Uterus (tissue), 4 donors: Measurements from ENCODE around the gene RUFY3. TPM values are rescaled to one million over a fixed set of nuclear protein-coding genes. Genes with fewer than 3 reads are reported as not detected.

ENCODE experiments used
- DNase-seq, 2 donors: peaks; one replicate each; pipeline ENCODE4 v3.0.0-alpha.2; 2019 to 2020
- H3K27ac ChIP-seq, 2 donors: fragments of 200-600 bp; sonication (generic); 1 replicate in 1 of 2; 2 replicates in 1 of 2; pipeline ENCODE4 v1.5.1; 2016 to 2018
- H3K27me3 ChIP-seq, 2 donors: fragments of 200-600 bp; sonication (generic); one replicate each; pipeline ENCODE4 v1.5.1; 2018 to 2019; ENCODE audit warnings: control low read depth in 1 of 2
- H3K36me3 ChIP-seq, 2 donors: fragments of 200-600 bp; sonication (generic); one replicate each; pipeline ENCODE4 v1.5.1; 2019; ENCODE audit warnings: control low read depth in 1 of 2
- H3K4me1 ChIP-seq, 2 donors: fragments of 200-600 bp; sonication (generic); one replicate each; pipeline ENCODE4 v1.5.1; 2018 to 2019; ENCODE audit warnings: control low read depth in 1 of 2
- H3K4me3 ChIP-seq, 2 donors: fragments of 200-600 bp; sonication (generic); 1 replicate in 1 of 2; 2 replicates in 1 of 2; pipeline ENCODE4 v1.5.1; 2018 to 2019; ENCODE audit warnings: mild to moderate bottlenecking in 1 of 2
- H3K9me3 ChIP-seq, 2 donors: fragments of 200-600 bp; sonication (generic); one replicate each; pipeline ENCODE4 v1.5.1; 2019; ENCODE audit warnings: control low read depth in 1 of 2
- POLR2A ChIP-seq, 2 donors: fragments of 450-650 bp; IDR thresholded peaks; one replicate each; pipeline ENCODE4 v1.6.1; 2016; ENCODE audit warnings: antibody characterized with exemption in 2 of 2, mild to moderate bottlenecking in 1 of 2, moderate library complexity in 1 of 2
- intact Hi-C: fragments of 100-400 bp; cut with DNase I; formaldehyde crosslinking; loops from one replicate; pipeline ENCODE4 v1.15.1; 2023; ENCODE audit warnings: low total_unique reads
- total RNA-seq, 4 donors: library from RNA; depleted of rRNA in 3 of 4; stranded (reverse); fragments of >200 nt in 3 of 4; gene quantifications; one replicate each; pipeline versions ENCODE4 v1.1.0 to v1.2.4, GENCODE V29; 2014 to 2023
- TF ChIP-seq, protein P1 (sequence below), 4 experiments: fragments of 200-600 bp in 2 of 4; fragments of 450-650 bp in 2 of 4; sonication (generic) in 2 of 4; IDR thresholded peaks; one replicate each; pipeline ENCODE4 v1.5.1; 2016 to 2019; ENCODE audit warnings: antibody characterized with exemption in 4 of 4, mild to moderate bottlenecking in 2 of 4, moderate library complexity in 1 of 4
- donor health status: DM: yes; HTN: yes; CAD: no.

RUFY3 gene
- total RNA-seq, 4 donors from 2014 or later: 25.4 to 137 (median 75.9) TPM

GRCh38 chr4:70754470-70754869 lies 32.7 kb downstream of the RUFY3 start:
- no peaks in the 10 kb centered on the region for H3K36me3 ChIP-seq
- no peaks in the 10 kb centered on the region for H3K27me3 ChIP-seq
- H3K27ac ChIP-seq: no peak overlapping the region
- TF ChIP-seq POLR2A (IDR thresholded peaks at IDR 0.05): no peak
- TF ChIP-seq, protein P1, sequence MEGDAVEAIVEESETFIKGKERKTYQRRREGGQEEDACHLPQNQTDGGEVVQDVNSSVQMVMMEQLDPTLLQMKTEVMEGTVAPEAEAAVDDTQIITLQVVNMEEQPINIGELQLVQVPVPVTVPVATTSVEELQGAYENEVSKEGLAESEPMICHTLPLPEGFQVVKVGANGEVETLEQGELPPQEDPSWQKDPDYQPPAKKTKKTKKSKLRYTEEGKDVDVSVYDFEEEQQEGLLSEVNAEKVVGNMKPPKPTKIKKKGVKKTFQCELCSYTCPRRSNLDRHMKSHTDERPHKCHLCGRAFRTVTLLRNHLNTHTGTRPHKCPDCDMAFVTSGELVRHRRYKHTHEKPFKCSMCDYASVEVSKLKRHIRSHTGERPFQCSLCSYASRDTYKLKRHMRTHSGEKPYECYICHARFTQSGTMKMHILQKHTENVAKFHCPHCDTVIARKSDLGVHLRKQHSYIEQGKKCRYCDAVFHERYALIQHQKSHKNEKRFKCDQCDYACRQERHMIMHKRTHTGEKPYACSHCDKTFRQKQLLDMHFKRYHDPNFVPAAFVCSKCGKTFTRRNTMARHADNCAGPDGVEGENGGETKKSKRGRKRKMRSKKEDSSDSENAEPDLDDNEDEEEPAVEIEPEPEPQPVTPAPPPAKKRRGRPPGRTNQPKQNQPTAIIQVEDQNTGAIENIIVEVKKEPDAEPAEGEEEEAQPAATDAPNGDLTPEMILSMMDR (IDR thresholded peaks at IDR 0.05): no peak
- no peak for DNase-seq
- no peak overlapping the region for H3K4me3 ChIP-seq
- peaks cover 0 to 7% of the 10 kb centered on the region in 2 donors for H3K4me1 ChIP-seq
- intact Hi-C loops: no loop called here
- H3K9me3 ChIP-seq: no peaks in the 10 kb centered on the region

DNA sequence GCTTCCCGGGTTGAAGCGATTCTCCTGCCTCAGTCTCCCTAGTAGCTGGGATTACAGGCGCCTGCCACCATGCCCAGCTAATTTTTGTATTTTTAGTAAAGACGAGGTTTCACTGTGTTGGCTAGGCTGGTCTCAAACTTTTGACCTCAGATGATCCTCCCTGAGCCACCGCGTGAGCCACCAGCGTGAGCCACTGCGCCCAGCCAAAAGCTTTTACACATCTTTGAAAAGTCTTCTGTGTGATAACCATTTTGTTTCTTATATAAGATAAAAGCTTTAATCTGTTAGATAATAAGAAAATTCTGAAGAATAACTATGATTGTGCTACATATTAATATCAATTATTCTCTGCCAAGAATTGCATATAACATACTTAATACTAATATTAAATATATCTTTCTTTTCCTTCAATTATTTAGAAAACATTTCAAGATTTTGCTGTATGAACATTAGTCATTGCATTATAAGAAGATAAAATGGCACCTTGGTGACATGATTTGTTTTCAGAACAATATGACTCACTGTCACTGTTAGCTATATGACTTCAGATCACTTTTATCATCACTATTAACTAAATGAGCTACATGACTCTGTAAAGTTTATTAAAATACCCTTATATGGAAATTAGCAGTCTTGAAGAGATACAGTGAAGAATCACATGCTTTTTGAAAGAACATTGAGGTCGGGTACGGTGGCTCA lies 33.4 kb downstream of the RUFY3 start:
- Histone ChIP-seq H3K9me3 (no peaks in the 10 kb centered on the region), H3K36me3 (no peaks in the 10 kb centered on the region), H3K27me3 (no peaks in the 10 kb centered on the region), H3K4me1 (peaks cover 0 to 14% of the 10 kb centered on the region in 2 donors), H3K27ac (no peak overlapping the region), H3K4me3 (no peak overlapping the region)
- DNase-seq: no peak
- TF ChIP-seq POLR2A (IDR thresholded peaks at IDR 0.05): no peak
- TF ChIP-seq, protein P1 (IDR thresholded peaks at IDR 0.05): no peak
- intact Hi-C loops: no loop called here

DNA sequence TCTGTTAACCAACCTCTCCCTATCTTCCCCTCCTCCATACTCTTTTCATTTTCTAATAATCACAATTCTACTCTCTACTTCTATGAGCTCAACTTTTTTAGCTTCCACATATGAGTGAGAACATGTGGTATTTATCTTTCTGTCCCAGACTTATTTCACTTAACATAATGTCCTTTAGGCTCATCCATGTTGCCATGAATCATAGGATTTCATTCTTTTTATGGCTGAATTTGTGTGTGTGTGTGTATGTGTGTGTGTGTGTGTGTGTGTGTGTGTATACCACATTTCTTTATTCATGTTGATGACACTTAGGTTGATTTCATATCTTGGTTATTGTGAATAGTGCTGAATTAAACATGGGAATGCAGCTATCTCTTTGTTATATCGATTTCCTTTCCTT lies 37.4 kb downstream of the RUFY3 start:
- DNase-seq: no peak
- Histone ChIP-seq H3K36me3 (no peaks in the 10 kb centered on the region), H3K4me3 (no peak overlapping the region)

DNA sequence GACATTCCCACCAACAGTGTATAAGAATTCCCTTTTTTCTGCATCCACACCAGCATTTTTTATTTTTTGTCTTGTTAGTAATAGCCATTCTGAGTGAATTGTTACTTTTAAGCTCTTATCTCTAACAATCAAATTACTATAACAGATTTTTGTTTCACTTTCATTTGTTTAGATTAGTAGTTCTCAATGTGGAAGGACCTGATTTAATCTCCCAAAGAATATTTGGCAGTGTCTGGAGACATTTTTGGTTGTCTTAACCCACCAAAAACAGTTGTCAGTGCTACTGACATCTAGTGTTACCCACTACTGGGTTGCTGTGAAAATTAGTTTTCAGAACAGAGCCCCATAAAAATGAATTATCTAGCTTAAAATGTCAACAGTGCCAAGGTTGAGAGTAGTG lies 37.9 kb downstream of the RUFY3 start:
- Histone ChIP-seq H3K4me3 (no peak overlapping the region), H3K9me3 (no peaks in the 10 kb centered on the region), H3K4me1 (peaks cover 0 to 10% of the 10 kb centered on the region in 2 donors), H3K27me3 (no peaks in the 10 kb centered on the region), H3K27ac (no peak overlapping the region), H3K36me3 (no peaks in the 10 kb centered on the region)
- no peak for DNase-seq
- intact Hi-C loops: no loop called here
- TF ChIP-seq, protein P1 (IDR thresholded peaks at IDR 0.05): no peak
- no peak for TF ChIP-seq POLR2A (IDR thresholded peaks at IDR 0.05)

More for the DNA sequence above, 37.4 kb downstream of the RUFY3 start:
- peaks cover 0 to 10% of the 10 kb centered on the region in 2 donors for H3K4me1 ChIP-seq
- no peak overlapping the region for H3K27ac ChIP-seq
- no peaks in the 10 kb centered on the region for H3K27me3 ChIP-seq
- H3K9me3 ChIP-seq: no peaks in the 10 kb centered on the region
- TF ChIP-seq POLR2A (IDR thresholded peaks at IDR 0.05): no peak
- TF ChIP-seq, protein P1 (IDR thresholded peaks at IDR 0.05): no peak
- intact Hi-C loops: no loop called here

DNA sequence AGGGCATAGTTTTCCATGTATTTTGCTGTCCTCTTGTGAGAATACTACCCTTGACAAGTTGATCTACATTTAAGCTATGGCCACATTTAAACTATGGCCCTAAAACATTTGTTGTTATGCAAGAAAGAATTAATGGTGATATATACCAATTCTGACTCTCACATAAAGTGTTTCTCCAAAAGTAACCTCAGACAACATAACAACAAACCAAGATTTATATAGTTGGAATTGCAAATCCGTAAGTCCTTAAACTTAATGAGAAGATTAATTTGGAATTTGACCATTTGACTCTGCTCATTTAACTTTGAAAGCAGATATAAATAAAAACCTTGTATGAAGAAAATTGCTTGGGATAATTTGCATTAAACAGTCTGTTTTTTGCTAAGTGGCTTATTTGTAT lies 38.9 kb downstream of the RUFY3 start:
- Histone ChIP-seq H3K4me3 (no peak overlapping the region), H3K4me1 (peaks cover 0 to 10% of the 10 kb centered on the region in 2 donors), H3K27me3 (no peaks in the 10 kb centered on the region), H3K36me3 (no peaks in the 10 kb centered on the region), H3K9me3 (no peaks in the 10 kb centered on the region), H3K27ac (no peak overlapping the region)
- TF ChIP-seq POLR2A (IDR thresholded peaks at IDR 0.05): no peak
- TF ChIP-seq, protein P1 (IDR thresholded peaks at IDR 0.05): no peak
- intact Hi-C loops: no loop called here
- DNase-seq: no peak
